LoVo (cell line): ENCODE measurements around the gene EPM2AIP1.
"Not testable (repeated sequence)": the region's sequence is repeated elsewhere in the genome, so short reads cannot be mapped to it uniquely, and the experiment has no call there.

Experiments used
- DNase-seq: peaks from one replicate; pipeline ENCODE4 v3.0.0-alpha.2; 2016; ENCODE audit warnings: low spot score

EPM2AIP1 gene

GRCh38 chr3:36992806-36993325 is at the start of gene EPM2AIP1:
EPM2AIP1 (minus strand) TSS chr3:36993131; CDS start chr3:36993077, 54 bp downstream.
- no peak for DNase-seq

- not testable (repeated sequence) for DNase-seq
Observed at GRCh38 chr3:37042712-37043111, 49.8 kb upstream of the EPM2AIP1 start.

GRCh38 chr3:37041546-37042195 is 48.7 kb upstream of the EPM2AIP1 start:
- no peak for DNase-seq

GRCh38 chr3:37040231-37040630 is 47.3 kb upstream of the EPM2AIP1 start:
- DNase-seq, result no peak

GRCh38 chr3:37039161-37039846 is 46.4 kb upstream of the EPM2AIP1 start:
- no peak for DNase-seq

- DNase-seq, result no peak
Observed at GRCh38 chr3:37037352-37037751, 44.4 kb upstream of the EPM2AIP1 start.

GRCh38 chr3:37032961-37033360 is 40.0 kb upstream of the EPM2AIP1 start:
- no peak for DNase-seq

- no peak for DNase-seq
Observed at GRCh38 chr3:37031096-37031682, 38.3 kb upstream of the EPM2AIP1 start.

- DNase-seq, result no peak
Observed at GRCh38 chr3:37030588-37030987, 37.7 kb upstream of the EPM2AIP1 start.

- DNase-seq, result no peak
Observed at GRCh38 chr3:37029516-37030163, 36.7 kb upstream of the EPM2AIP1 start.

GRCh38 chr3:37029111-37029510 is 36.2 kb upstream of the EPM2AIP1 start:
- no peak for DNase-seq

GRCh38 chr3:37028329-37028728 is 35.4 kb upstream of the EPM2AIP1 start:
- no peak for DNase-seq

- DNase-seq, result no peak
Observed at GRCh38 chr3:37026851-37027250, 33.9 kb upstream of the EPM2AIP1 start.

- DNase-seq, result no peak
Observed at GRCh38 chr3:37025561-37026335, 32.8 kb upstream of the EPM2AIP1 start.

GRCh38 chr3:37024820-37025405 is 32.0 kb upstream of the EPM2AIP1 start:
- no peak for DNase-seq

GRCh38 chr3:37024092-37024491 is 31.2 kb upstream of the EPM2AIP1 start:
- DNase-seq, result no peak

GRCh38 chr3:37017683-37018082 is 24.8 kb upstream of the EPM2AIP1 start:
- no peak for DNase-seq

- DNase-seq, result no peak
Observed at GRCh38 chr3:37016903-37017302, 24.0 kb upstream of the EPM2AIP1 start.

- no peak for DNase-seq
Observed at GRCh38 chr3:37015642-37016041, 22.7 kb upstream of the EPM2AIP1 start.

- no peak for DNase-seq
Observed at GRCh38 chr3:37014620-37015019, 21.7 kb upstream of the EPM2AIP1 start.
